Stimulated activated effector memory CD8-positive, alpha-beta T cell treated with anti-CD3 and anti-CD28 coated beads, Interleukin-12 subunit alpha, Interleukin-12 subunit beta, amount 100 ng/mL, for 72 hours (primary cell): ENCODE data around the gene SGMS1.
"Not testable (repeated sequence)": the region's sequence is repeated elsewhere in the genome, so short reads cannot be mapped to it uniquely, and the experiment has no call there.

Experiments
- ATAC-seq: fragments of 150-1000 bp; cut with Tn5 transposase; 2 replicates; pipeline ENCODE4 v1.10.0; 2021
- DNase-seq, 2 donors: peaks; one replicate each; pipeline ENCODE4 v3.0.0; 2021 to 2022; ENCODE audit warnings: low spot score in 2 of 2
- H3K27ac Mint-ChIP-seq: one replicate; pipeline ENCODE4 v1.8.0; 2022; ENCODE audit warnings: mild to moderate bottlenecking, mixed read lengths
- H3K36me3 Mint-ChIP-seq: one replicate; pipeline ENCODE4 v1.8.0; 2022; ENCODE audit warnings: mild to moderate bottlenecking, mixed read lengths
- H3K4me1 Mint-ChIP-seq: one replicate; pipeline ENCODE4 v1.8.0; 2022; ENCODE audit warnings: mixed read lengths
- H3K4me3 Mint-ChIP-seq: one replicate; pipeline ENCODE4 v1.8.0; 2022; ENCODE audit warnings: mild to moderate bottlenecking, mixed read lengths
- H3K9me3 Mint-ChIP-seq: one replicate; pipeline ENCODE4 v1.8.0; 2022; ENCODE audit warnings: mixed read lengths

The SGMS1 gene

GRCh38 chr10:50456719-50457118 is 167.0 kb downstream of the SGMS1 start:
- Mint-ChIP-seq H3K4me3 (no peak overlapping the region), H3K27ac (no peak overlapping the region), H3K36me3 (peaks cover 7% of the 10 kb centered on the region), H3K9me3 (no peaks in the 10 kb centered on the region), H3K4me1 (peaks cover 11% of the 10 kb centered on the region)
- no peak for DNase-seq
- no peak for ATAC-seq

- Mint-ChIP-seq H3K4me3 (no peak overlapping the region), H3K36me3 (no peaks in the 10 kb centered on the region), H3K4me1 (peaks cover 11% of the 10 kb centered on the region), H3K9me3 (no peaks in the 10 kb centered on the region), H3K27ac (no peak overlapping the region)
- ATAC-seq: peak; percentile 26
- no peak for DNase-seq
These were observed 169.8 kb downstream of the SGMS1 start for GRCh38 chr10:50453940-50454339.

- Mint-ChIP-seq H3K4me1 (peaks cover 11% of the 10 kb centered on the region), H3K4me3 (no peak overlapping the region), H3K27ac (no peak overlapping the region), H3K9me3 (no peaks in the 10 kb centered on the region), H3K36me3 (no peaks in the 10 kb centered on the region)
- ATAC-seq (no peak), DNase-seq (no peak)
These were observed 171.2 kb downstream of the SGMS1 start for GRCh38 chr10:50452603-50453002.

- Mint-ChIP-seq H3K4me1 (no peaks in the 10 kb centered on the region), H3K27ac (no peak overlapping the region), H3K36me3 (peaks cover 7% of the 10 kb centered on the region), H3K9me3 (peaks cover 3% of the 10 kb centered on the region), H3K4me3 (no peak overlapping the region)
- ATAC-seq (no peak), DNase-seq (no peak)
These were observed 176.1 kb downstream of the SGMS1 start for GRCh38 chr10:50447691-50448090.

GRCh38 chr10:50445777-50446176 is 178.0 kb downstream of the SGMS1 start:
- not testable (repeated sequence) for H3K27ac Mint-ChIP-seq, H3K36me3 Mint-ChIP-seq, H3K9me3 Mint-ChIP-seq, DNase-seq, H3K4me1 Mint-ChIP-seq, H3K4me3 Mint-ChIP-seq, ATAC-seq

- no peaks in the 10 kb centered on the region for H3K36me3 Mint-ChIP-seq
- peaks cover 18% of the 10 kb centered on the region for H3K4me1 Mint-ChIP-seq
- H3K27ac Mint-ChIP-seq: no peak overlapping the region
- H3K4me3 Mint-ChIP-seq: no peak overlapping the region
- no peaks in the 10 kb centered on the region for H3K9me3 Mint-ChIP-seq
- DNase-seq (no peak), ATAC-seq (no peak)
These were observed 183.3 kb downstream of the SGMS1 start for GRCh38 chr10:50440489-50440888.

GRCh38 chr10:50439806-50440205 is 183.9 kb downstream of the SGMS1 start:
- no peak for DNase-seq
- Mint-ChIP-seq H3K9me3 (no peaks in the 10 kb centered on the region), H3K4me3 (no peak overlapping the region)

GRCh38 chr10:50439187-50439586 is 184.6 kb downstream of the SGMS1 start:
- Mint-ChIP-seq H3K36me3 (no peaks in the 10 kb centered on the region), H3K27ac (no peak overlapping the region), H3K4me3 (no peak overlapping the region), H3K9me3 (no peaks in the 10 kb centered on the region), H3K4me1 (peaks cover 21% of the 10 kb centered on the region)
- no peak for DNase-seq
- ATAC-seq: no peak

More at GRCh38 chr10:50439806-50440205, 183.9 kb downstream of the SGMS1 start:
- H3K36me3 Mint-ChIP-seq: no peaks in the 10 kb centered on the region
- no peak for ATAC-seq
- H3K4me1 Mint-ChIP-seq: peaks cover 18% of the 10 kb centered on the region
- no peak overlapping the region for H3K27ac Mint-ChIP-seq

GRCh38 chr10:50438049-50438936 is 185.5 kb downstream of the SGMS1 start:
- peaks cover 30% of the 10 kb centered on the region for H3K4me1 Mint-ChIP-seq
- no peak overlapping the region for H3K4me3 Mint-ChIP-seq
- H3K27ac Mint-ChIP-seq: no peak overlapping the region
- ATAC-seq: no peak
- H3K36me3 Mint-ChIP-seq: no peaks in the 10 kb centered on the region
- DNase-seq: no peak
- H3K9me3 Mint-ChIP-seq: no peaks in the 10 kb centered on the region

GRCh38 chr10:50437248-50437647 is 186.5 kb downstream of the SGMS1 start:
- Mint-ChIP-seq H3K36me3 (no peaks in the 10 kb centered on the region), H3K27ac (no peak overlapping the region)

GRCh38 chr10:50436805-50437204 is 187.0 kb downstream of the SGMS1 start:
- no peak for ATAC-seq
- Mint-ChIP-seq H3K27ac (no peak overlapping the region), H3K36me3 (no peaks in the 10 kb centered on the region), H3K9me3 (no peaks in the 10 kb centered on the region), H3K4me1 (peaks cover 45% of the 10 kb centered on the region), H3K4me3 (no peak overlapping the region)
- no peak for DNase-seq

More at GRCh38 chr10:50437248-50437647, 186.5 kb downstream of the SGMS1 start:
- ATAC-seq (no peak), DNase-seq (no peak)
- Mint-ChIP-seq H3K4me1 (peaks cover 41% of the 10 kb centered on the region), H3K4me3 (no peak overlapping the region), H3K9me3 (no peaks in the 10 kb centered on the region)

GRCh38 chr10:50432211-50433009 is 191.3 kb downstream of the SGMS1 start:
- peaks cover 44% of the 10 kb centered on the region for H3K4me1 Mint-ChIP-seq
- H3K9me3 Mint-ChIP-seq: no peaks in the 10 kb centered on the region
- no peak for DNase-seq
- peak overlapping the region; percentile 52 for H3K4me3 Mint-ChIP-seq
- ATAC-seq: peak; percentile 91
- no peaks in the 10 kb centered on the region for H3K36me3 Mint-ChIP-seq
- peak overlapping the region; percentile 91 for H3K27ac Mint-ChIP-seq

GRCh38 chr10:50431791-50432190 is 192.0 kb downstream of the SGMS1 start:
- no peak for DNase-seq
- ATAC-seq: peak; percentile 81
- Mint-ChIP-seq H3K4me1 (peaks cover 47% of the 10 kb centered on the region), H3K36me3 (no peaks in the 10 kb centered on the region), H3K27ac (peak overlapping the region; percentile 91), H3K9me3 (no peaks in the 10 kb centered on the region), H3K4me3 (peak overlapping the region; percentile 52)

GRCh38 chr10:50431133-50431532 is 192.6 kb downstream of the SGMS1 start:
- peak overlapping the region; percentile 52 for H3K4me3 Mint-ChIP-seq
- peak overlapping the region; percentile 91 for H3K27ac Mint-ChIP-seq
- DNase-seq (no peak), ATAC-seq (no peak)
- H3K36me3 Mint-ChIP-seq: no peaks in the 10 kb centered on the region
- no peaks in the 10 kb centered on the region for H3K9me3 Mint-ChIP-seq
- H3K4me1 Mint-ChIP-seq: peaks cover 53% of the 10 kb centered on the region

- H3K4me3 Mint-ChIP-seq: no peak overlapping the region
- H3K9me3 Mint-ChIP-seq: no peaks in the 10 kb centered on the region
- peaks cover 30% of the 10 kb centered on the region for H3K4me1 Mint-ChIP-seq
- H3K36me3 Mint-ChIP-seq: no peaks in the 10 kb centered on the region
- peak; percentile 74 for ATAC-seq
- H3K27ac Mint-ChIP-seq: no peak overlapping the region
- DNase-seq: no peak
These were observed 197.3 kb downstream of the SGMS1 start for GRCh38 chr10:50426485-50426884.
